ENCODE results near the gene ZNF672.
"Not testable (repeated sequence)": the region's sequence is repeated elsewhere in the genome, so short reads cannot be mapped to it uniquely, and the experiment has no call there.

Gene ZNF672

GRCh38 chr1:248858096-248858890 is 20.3 kb downstream of the ZNF672 start:
- peak; percentile 78 for DNase-seq

- DNase-seq = peak; percentile 97
These were observed 21.2 kb downstream of the ZNF672 start, which contains the start of gene ZNF692 for GRCh38 chr1:248858891-248859889. Gene ZNF692 (minus strand): TSS chr1:248859085. CDS start chr1:248858309, 776 bp downstream.

- DNase-seq = no peak
These were observed 22.0 kb downstream of the ZNF672 start for GRCh38 chr1:248860007-248860406.

- DNase-seq = no peak
These were observed 23.6 kb downstream of the ZNF672 start for GRCh38 chr1:248861616-248862015.

- no peak for DNase-seq
These were observed 24.6 kb downstream of the ZNF672 start for GRCh38 chr1:248862695-248862997.

- DNase-seq = peak; percentile 94
These were observed 25.2 kb downstream of the ZNF672 start for GRCh38 chr1:248862998-248863881.

- DNase-seq = no peak
These were observed 33.9 kb downstream of the ZNF672 start for GRCh38 chr1:248871837-248872401.

- DNase-seq = peak; percentile 54
These were observed 34.9 kb downstream of the ZNF672 start for GRCh38 chr1:248872752-248873408.

GRCh38 chr1:248873409-248873992 is 35.5 kb downstream of the ZNF672 start:
- DNase-seq = peak; percentile 92

- peak; percentile 85 for DNase-seq
These were observed 36.0 kb downstream of the ZNF672 start for GRCh38 chr1:248873993-248874533.

GRCh38 chr1:248881261-248881660 is 43.2 kb downstream of the ZNF672 start:
- no peak for DNase-seq

- not testable (repeated sequence) for DNase-seq
These were observed 44.4 kb downstream of the ZNF672 start for GRCh38 chr1:248882427-248882826.

- DNase-seq = no peak
These were observed 46.7 kb downstream of the ZNF672 start for GRCh38 chr1:248884632-248885295.

GRCh38 chr1:248885646-248886045 is 47.6 kb downstream of the ZNF672 start:
- DNase-seq = no peak

GRCh38 chr1:248886237-248886895 is 48.3 kb downstream of the ZNF672 start:
- DNase-seq = peak; percentile 21

GRCh38 chr1:248889914-248890243 is 51.9 kb downstream of the ZNF672 start:
- DNase-seq = not testable (repeated sequence)

GRCh38 chr1:248890549-248891498 is 52.8 kb downstream of the ZNF672 start:
- DNase-seq = no peak

GRCh38 chr1:248891758-248892157 is 53.7 kb downstream of the ZNF672 start:
- DNase-seq = no peak

GRCh38 chr1:248892590-248892989 is 54.6 kb downstream of the ZNF672 start:
- no peak for DNase-seq

Data from COR-L47 (cell line).